HL-60/S4 treated with retinoic acid at 250 ng/mL for 4 days and 3 days (cell line): ENCODE results near the gene PALM3.
"Not testable (repeated sequence)": the region's sequence is repeated elsewhere in the genome, so short reads cannot be mapped to it uniquely, and the experiment has no call there.

Experiments
- in situ Hi-C: fragments of 300-500 bp; cut with MboI; formaldehyde crosslinking; loops from 2 replicates; pipeline ENCODE4 v1.7.0; 2022; ENCODE audit warnings: low sequenced_read_pairs

The PALM3 gene

GRCh38 chr19:14039181-14039580 lies 22.7 kb downstream of the PALM3 start:
- in situ Hi-C loops, result no loop called here

GRCh38 chr19:14035706-14036105 lies 26.2 kb downstream of the PALM3 start:
- in situ Hi-C loops, result no loop called here

GRCh38 chr19:14035159-14035558 lies 26.7 kb downstream of the PALM3 start:
- in situ Hi-C loops, result not testable (repeated sequence)

- in situ Hi-C loops, result no loop called here
These were observed 27.9 kb downstream of the PALM3 start for GRCh38 chr19:14033946-14034345.

- in situ Hi-C loops, result no loop called here
These were observed 30.0 kb downstream of the PALM3 start, which contains the start of gene IL27RA for GRCh38 chr19:14031719-14032480. IL27RA (plus strand) TSS chr19:14031762; CDS start chr19:14031873, 111 bp downstream.

- in situ Hi-C loops, result no loop called here
These were observed 30.7 kb downstream of the PALM3 start for GRCh38 chr19:14030997-14031718.

- in situ Hi-C loops, result no loop called here
These were observed 33.0 kb downstream of the PALM3 start for GRCh38 chr19:14028901-14029300.

- in situ Hi-C loops, result no loop called here
These were observed 33.9 kb downstream of the PALM3 start, which contains the start of gene RLN3 for GRCh38 chr19:14027856-14028450. RLN3 (plus strand) TSS chr19:14028148; CDS start chr19:14028205, 57 bp downstream.

GRCh38 chr19:14026652-14027192 lies 35.2 kb downstream of the PALM3 start:
- in situ Hi-C loops, result not testable (repeated sequence)

GRCh38 chr19:14023404-14024235 lies 38.3 kb downstream of the PALM3 start:
- in situ Hi-C loops, result no loop called here

GRCh38 chr19:14022469-14022868 lies 39.4 kb downstream of the PALM3 start:
- in situ Hi-C loops, result no loop called here

- in situ Hi-C loops, result no loop called here
These were observed 40.4 kb downstream of the PALM3 start for GRCh38 chr19:14021474-14021873.

- in situ Hi-C loops, result not testable (repeated sequence)
These were observed 42.1 kb downstream of the PALM3 start for GRCh38 chr19:14019739-14020138.

GRCh38 chr19:14019100-14019499 lies 42.8 kb downstream of the PALM3 start:
- in situ Hi-C loops, result no loop called here

GRCh38 chr19:14015524-14016035 lies 46.3 kb downstream of the PALM3 start:
- in situ Hi-C loops, result no loop called here

- in situ Hi-C loops, result no loop called here
These were observed 49.4 kb downstream of the PALM3 start for GRCh38 chr19:14012378-14012915.

- in situ Hi-C loops, result no loop called here
These were observed 54.9 kb downstream of the PALM3 start for GRCh38 chr19:14006766-14007562.

- in situ Hi-C loops, result no loop called here
These were observed 55.7 kb downstream of the PALM3 start, which contains the start of gene RFX1 for GRCh38 chr19:14006085-14006765. RFX1 (minus strand) TSS chr19:14006320; CDS start chr19:13993843, 12,477 bp downstream.
